IMR-90 (cell line): ENCODE data around the gene MYCBPAP. TPM values are rescaled to one million over a fixed set of nuclear protein-coding genes. Genes with fewer than 3 reads are reported as not detected.

Experiments
- ATAC-seq: fragments of 200-7000 bp; cut with Tn5 transposase; 2 replicates; pipeline ENCODE4 v1.9.1; 2020; ENCODE audit warnings: low read depth, mild to moderate bottlenecking, moderate library complexity
- BruUV-seq: library from RNA; stranded (reverse); fragments of 400-500 nt; replicated peaks from 2 replicates; lab custom pipeline; 2021; lab: Mats Ljungman, UMichigan
- CTCF ChIA-PET: fragments of 300-600 bp; formaldehyde crosslinking; extraction: SDS; loops from one replicate; lab custom pipeline; 2021; ENCODE audit warnings: antibody characterized with exemption; lab: Yijun Ruan, JAX
- POLR2A ChIA-PET: fragments of 300-600 bp; sonication (Branson Sonifier 250); formaldehyde crosslinking; loops from one replicate; lab custom pipeline; 2022; ENCODE audit warnings: antibody characterized with exemption; ENCODE audit not compliant: unreplicated experiment; lab: Charles Lee
- DNase-seq: peaks from one replicate; pipeline ENCODE4 v3.0.0; 2013
- H2AFZ ChIP-seq: replicated peaks from 2 replicates; pipeline ENCODE3; 2013; ENCODE audit warnings: low read length, mild to moderate bottlenecking; ENCODE audit not compliant: poor library complexity
- H2AK5ac ChIP-seq: 2 replicates; pipeline ENCODE4 v1.6.1; 2013; ENCODE audit warnings: low read depth, low read length, inconsistent platforms
- H2AK9ac ChIP-seq: replicated peaks from 2 replicates; pipeline ENCODE3; 2013; ENCODE audit warnings: mild to moderate bottlenecking, low read depth, low read length, moderate library complexity; ENCODE audit not compliant: poor library complexity
- H2BK120ac ChIP-seq: 2 replicates; pipeline ENCODE4 v1.6.1; 2013; ENCODE audit warnings: low read depth, low read length, inconsistent platforms
- H2BK15ac ChIP-seq: 3 replicates; pipeline ENCODE4 v1.6.1; 2013; ENCODE audit warnings: low read depth, low read length, inconsistent platforms
- H2BK20ac ChIP-seq: 2 replicates; pipeline ENCODE4 v1.6.1; 2013; ENCODE audit warnings: low read depth, mild to moderate bottlenecking, inconsistent platforms, low read length, moderate library complexity
- H2BK5ac ChIP-seq: 2 replicates; pipeline ENCODE4 v1.6.1; 2013; ENCODE audit warnings: mild to moderate bottlenecking, low read depth, low read length, inconsistent platforms; ENCODE audit not compliant: poor library complexity, severe bottlenecking
- H3K14ac ChIP-seq: replicated peaks from 2 replicates; pipeline ENCODE4 v1.6.1; 2013; ENCODE audit warnings: low read depth, low read length, inconsistent platforms
- H3K18ac ChIP-seq: 2 replicates; pipeline ENCODE4 v1.6.1; 2013; ENCODE audit warnings: low read depth, low read length, control low read depth
- H3K23ac ChIP-seq: 2 replicates; pipeline ENCODE4 v1.6.1; 2013; ENCODE audit warnings: low read depth, low read length, inconsistent platforms
- H3K27ac ChIP-seq: 2 replicates; pipeline ENCODE4 v1.5.1; 2013; ENCODE audit warnings: mild to moderate bottlenecking, control low read depth, low read length; ENCODE audit not compliant: insufficient read depth
- H3K27me3 ChIP-seq: 2 replicates; pipeline ENCODE4 v1.6.1; 2013; ENCODE audit warnings: low read length; ENCODE audit not compliant: control insufficient read depth, insufficient read depth
- H3K36me3 ChIP-seq: 2 replicates; pipeline ENCODE4 v1.6.1; 2013; ENCODE audit warnings: low read length, mixed read lengths; ENCODE audit not compliant: control insufficient read depth, insufficient read depth
- H3K4ac ChIP-seq: 2 replicates; pipeline ENCODE4 v1.6.1; 2013; ENCODE audit warnings: low read depth, low read length, inconsistent platforms
- H3K4me1 ChIP-seq: 2 replicates; pipeline ENCODE4 v1.6.1; 2013; ENCODE audit warnings: low read length, mixed read lengths; ENCODE audit not compliant: control insufficient read depth, insufficient read depth
- H3K4me2 ChIP-seq: 2 replicates; pipeline ENCODE4 v1.6.1; 2013; ENCODE audit warnings: low read depth, mild to moderate bottlenecking, control low read depth, low read length, moderate library complexity
- H3K4me3 ChIP-seq: 2 replicates; pipeline ENCODE4 v1.5.1; 2013; ENCODE audit warnings: low read depth, mild to moderate bottlenecking, control low read depth, low read length, moderate library complexity; ENCODE audit not compliant: insufficient read depth
- H3K56ac ChIP-seq: 2 replicates; pipeline ENCODE4 v1.6.1; 2013; ENCODE audit warnings: low read length, inconsistent platforms; ENCODE audit not compliant: insufficient read depth; ENCODE audit errors: extremely low read depth
- H3K79me1 ChIP-seq, 2 experiments: 2 replicates each; pipeline ENCODE4 v1.6.1; 2013; ENCODE audit warnings: low read length in 2 of 2, inconsistent platforms in 1 of 2, low read depth in 1 of 2
- H3K9ac ChIP-seq: 2 replicates; pipeline ENCODE4 v1.6.1; 2013; ENCODE audit warnings: low read depth, low read length, control low read depth
- H3K9me1 ChIP-seq: 2 replicates; pipeline ENCODE4 v1.6.1; 2013; ENCODE audit warnings: low read length, inconsistent platforms; ENCODE audit not compliant: insufficient read depth
- H3K9me3 ChIP-seq: 2 replicates; pipeline ENCODE4 v1.6.1; 2013; ENCODE audit warnings: low read length; ENCODE audit not compliant: control insufficient read depth, insufficient read depth
- H4K20me1 ChIP-seq: 2 replicates; pipeline ENCODE4 v1.6.1; 2013; ENCODE audit warnings: low read length, inconsistent platforms; ENCODE audit not compliant: insufficient read depth
- H4K5ac ChIP-seq: 2 replicates; pipeline ENCODE4 v1.6.1; 2013; ENCODE audit warnings: mild to moderate bottlenecking, low read depth, low read length, control low read depth
- H4K8ac ChIP-seq, 2 experiments: 2 replicates each; pipeline ENCODE4 v1.6.1; 2013; ENCODE audit warnings: low read depth in 2 of 2, low read length in 2 of 2, control low read depth in 1 of 2, inconsistent platforms in 1 of 2
- H4K91ac ChIP-seq: 2 replicates; pipeline ENCODE4 v1.6.1; 2013; ENCODE audit warnings: low read depth, low read length, inconsistent platforms; ENCODE audit not compliant: insufficient read depth
- CHD1 ChIP-seq: IDR thresholded peaks from 2 replicates; pipeline ENCODE4 v1.6.1; 2012; ENCODE audit warnings: low read depth, low read length, improper control_type of control experiment
- ELK1 ChIP-seq: fragments of 150-350 bp; IDR thresholded peaks from 2 replicates; pipeline ENCODE4 v1.6.1; 2016; ENCODE audit warnings: low read depth, mild to moderate bottlenecking, low read length, moderate library complexity, borderline replicate concordance
- FOS ChIP-seq: fragments of 150-350 bp; IDR thresholded peaks from 2 replicates; pipeline ENCODE4 v1.6.1; 2016; ENCODE audit warnings: low read depth, low read length
- MXI1 ChIP-seq: IDR thresholded peaks from 2 replicates; pipeline ENCODE4 v1.6.1; 2012; ENCODE audit warnings: low read depth, mild to moderate bottlenecking, low read length, moderate library complexity, borderline replicate concordance
- NFE2L2 ChIP-seq: fragments of 150-350 bp; IDR thresholded peaks from 2 replicates; pipeline ENCODE4 v1.6.1; 2016; ENCODE audit warnings: low read depth, mild to moderate bottlenecking, low read length
- POLR2A ChIP-seq: IDR thresholded peaks from 2 replicates; pipeline ENCODE4 v1.6.1; 2012; ENCODE audit warnings: mild to moderate bottlenecking, low read depth, low read length
- RCOR1 ChIP-seq: IDR thresholded peaks from 2 replicates; pipeline ENCODE4 v1.6.1; 2012; ENCODE audit warnings: mild to moderate bottlenecking, low read length, improper control_type of control experiment; ENCODE audit not compliant: insufficient replicate concordance
- RFX5 ChIP-seq: IDR thresholded peaks from 2 replicates; pipeline ENCODE4 v1.8.0; 2012; ENCODE audit warnings: low read depth, mild to moderate bottlenecking, low read length, moderate library complexity
- SMC3 ChIP-seq: fragments of 150-350 bp; IDR thresholded peaks from 2 replicates; pipeline ENCODE4 v1.6.1; 2016; ENCODE audit warnings: low read depth, mild to moderate bottlenecking, antibody characterized with exemption, low read length, moderate library complexity
- USF2 ChIP-seq: fragments of 150-350 bp; IDR thresholded peaks from 2 replicates; pipeline ENCODE4 v1.6.1; 2017; ENCODE audit warnings: mild to moderate bottlenecking, antibody characterized with exemption, low read length, low read depth
- WGBS, 2 experiments: methylation state at CpG; one replicate each; pipeline versions ENCODE4 v1.1.5 to v1.1.7; 2013; ENCODE audit warnings: missing lambda C conversion rate in 2 of 2; ENCODE audit not compliant: insufficient read length in 1 of 2; ENCODE audit errors: extremely low coverage in 2 of 2; 5-methylcytosine and 5-hydroxymethylcytosine counted together
- dilution Hi-C: fragments of 300-500 bp; cut with HindIII; formaldehyde crosslinking; loops from one replicate; pipeline ENCODE4 v1.14.3; 2018; ENCODE audit warnings: low sequenced_read_pairs; ENCODE audit not compliant: unreplicated experiment
- in situ Hi-C: fragments of 300-500 bp; cut with MboI; formaldehyde crosslinking; loops from 3 replicates; pipeline ENCODE4 v1.14.3; 2019; ENCODE audit warnings: low sequenced_read_pairs, inconsistent platforms, mixed read lengths
- intact Hi-C: fragments of 100-400 bp; cut with micrococcal nuclease; formaldehyde crosslinking; loops from 2 replicates; pipeline ENCODE4 v1.10.0; 2022
- polyA plus RNA-seq, 3 experiments: library from polyadenylated mRNA; depleted of rRNA; stranded (reverse); fragments of >200 nt; gene quantifications; 2 replicates each; pipeline ENCODE4 v1.2.3, GENCODE V29; 2012; ENCODE audit warnings: low replicate concordance in 1 of 3
- total RNA-seq: library from RNA; depleted of rRNA; stranded (reverse); fragments of >200 nt; gene quantifications from 2 replicates; pipeline ENCODE4 v1.2.3, GENCODE V29; 2012
- TF ChIP-seq, protein P1 (sequence below): conservative IDR thresholded peaks from 2 replicates; pipeline ENCODE4 v1.5.1; 2012; ENCODE audit warnings: mild to moderate bottlenecking, low read depth, low read length, improper control_type of control experiment

Gene MYCBPAP
- total and polyA plus RNA-seq, 2 of the 4 experiments (the other 2 are of a cell fraction), result 0.17 to 0.18 TPM

DNA sequence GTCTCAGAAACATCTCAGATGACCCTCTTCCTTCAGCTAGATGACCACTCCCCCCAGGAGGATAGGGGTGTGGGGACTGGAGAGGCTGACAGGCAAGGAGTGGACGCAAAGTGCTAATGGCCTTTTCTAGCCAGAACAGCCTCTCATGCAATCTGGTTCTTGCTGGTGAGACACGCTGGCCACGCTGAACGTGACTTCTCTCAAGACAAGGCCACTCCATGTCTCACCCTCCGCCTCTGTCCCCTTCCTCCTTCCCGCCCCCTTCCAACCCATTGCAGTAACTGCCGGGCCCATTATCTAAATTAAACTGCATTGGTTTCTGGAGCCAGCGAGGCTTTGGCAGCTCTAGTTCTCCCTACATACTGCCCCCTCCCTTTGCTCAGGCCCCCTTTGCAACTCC is 61.8 kb downstream of the MYCBPAP start:
- Histone ChIP-seq H4K5ac (no peak overlapping the region), H3K4me1 (no peaks in the 10 kb centered on the region), H3K18ac (no peak overlapping the region), H3K56ac (no peak overlapping the region), H3K23ac (no peak overlapping the region), H3K79me1 (no peaks in the 10 kb centered on the region), H3K14ac (no peak overlapping the region), H2BK20ac (no peak overlapping the region), H3K27ac (no peak overlapping the region), H3K9ac (no peak overlapping the region), H3K4me3 (no peak overlapping the region), H4K20me1 (no peaks in the 10 kb centered on the region), H2BK15ac (no peak overlapping the region), H3K4ac (no peak overlapping the region), H2AFZ (no peak overlapping the region), H3K27me3 (peaks cover 57% of the 10 kb centered on the region), H2AK9ac (no peak overlapping the region), H3K9me1 (no peaks in the 10 kb centered on the region), H3K4me2 (no peak overlapping the region), H4K8ac (no peak overlapping the region), H4K91ac (no peak overlapping the region), H2BK120ac (no peak overlapping the region), H3K36me3 (no peaks in the 10 kb centered on the region), H2BK5ac (no peak overlapping the region), H2AK5ac (no peak overlapping the region), H3K9me3 (no peaks in the 10 kb centered on the region)
- dilution Hi-C loops, result no loop called here
- TF ChIP-seq CHD1 (no peak), RCOR1 (no peak), NFE2L2 (no peak), ELK1 (no peak), RFX5 (no peak), POLR2A (no peak), FOS (no peak), SMC3 (no peak), USF2 (no peak), MXI1 (no peak)
- TF ChIP-seq, protein P1, sequence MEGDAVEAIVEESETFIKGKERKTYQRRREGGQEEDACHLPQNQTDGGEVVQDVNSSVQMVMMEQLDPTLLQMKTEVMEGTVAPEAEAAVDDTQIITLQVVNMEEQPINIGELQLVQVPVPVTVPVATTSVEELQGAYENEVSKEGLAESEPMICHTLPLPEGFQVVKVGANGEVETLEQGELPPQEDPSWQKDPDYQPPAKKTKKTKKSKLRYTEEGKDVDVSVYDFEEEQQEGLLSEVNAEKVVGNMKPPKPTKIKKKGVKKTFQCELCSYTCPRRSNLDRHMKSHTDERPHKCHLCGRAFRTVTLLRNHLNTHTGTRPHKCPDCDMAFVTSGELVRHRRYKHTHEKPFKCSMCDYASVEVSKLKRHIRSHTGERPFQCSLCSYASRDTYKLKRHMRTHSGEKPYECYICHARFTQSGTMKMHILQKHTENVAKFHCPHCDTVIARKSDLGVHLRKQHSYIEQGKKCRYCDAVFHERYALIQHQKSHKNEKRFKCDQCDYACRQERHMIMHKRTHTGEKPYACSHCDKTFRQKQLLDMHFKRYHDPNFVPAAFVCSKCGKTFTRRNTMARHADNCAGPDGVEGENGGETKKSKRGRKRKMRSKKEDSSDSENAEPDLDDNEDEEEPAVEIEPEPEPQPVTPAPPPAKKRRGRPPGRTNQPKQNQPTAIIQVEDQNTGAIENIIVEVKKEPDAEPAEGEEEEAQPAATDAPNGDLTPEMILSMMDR, result no peak
- CTCF ChIA-PET, result no interaction called here
- WGBS, 2 experiments, result 60% methylated on average over 5 of the region's 8 CpGs; no CpG with 5 or more reads in 1 of the 2 experiments
- POLR2A ChIA-PET, result no interaction called here
- no TSS peak for BruUV-seq
- ATAC-seq (no peak), DNase-seq (no peak)
- in situ Hi-C loops, result no loop called here
- intact Hi-C loops, result no loop called here
